Adrenal gland (tissue), 12 donors: ENCODE results near the gene UQCC5. TPM values are rescaled to one million over a fixed set of nuclear protein-coding genes. Genes with fewer than 3 reads are reported as not detected.

Experiments
- DNase-seq, 7 donors: peaks; one replicate each; pipeline ENCODE4 v3.0.0-alpha.2; 2019 to 2020
- H3K27ac ChIP-seq, 5 donors: fragments of 200-600 bp; sonication (generic) in 4 of 5; 1 replicate in 3 of 5; 2 replicates in 2 of 5; pipeline versions ENCODE4 v1.5.1 to v1.8.0; 2016 to 2020; ENCODE audit warnings: mild to moderate bottlenecking in 1 of 5
- H3K27me3 ChIP-seq: fragments of 200-600 bp; 2 replicates; pipeline ENCODE4 v1.8.0; 2021
- H3K36me3 ChIP-seq, 2 donors: fragments of 200-600 bp; replicated peaks in 1 of 2; 1 replicate in 1 of 2; 2 replicates in 1 of 2; pipeline versions ENCODE4 v1.5.1 to v1.8.0; 2018 to 2022
- H3K4me1 ChIP-seq, 2 donors: fragments of 200-600 bp; replicated peaks in 1 of 2; 1 replicate in 1 of 2; 2 replicates in 1 of 2; pipeline versions ENCODE4 v1.5.1 to v1.8.0; 2018 to 2021
- H3K4me3 ChIP-seq, 4 donors: fragments of 200-600 bp; sonication (generic) in 3 of 4; one replicate each; pipeline ENCODE4 v1.5.1; 2016 to 2018
- H3K9me3 ChIP-seq, 3 donors: fragments of 200-600 bp; sonication (generic) in 1 of 3; replicated peaks in 1 of 3; 1 replicate in 2 of 3; 2 replicates in 1 of 3; pipeline versions ENCODE4 v1.5.1 to v1.8.0; 2016 to 2021
- CTCF ChIP-seq, 6 experiments: fragments of 450-650 bp in 4 of 6; fragments of 200-600 bp in 2 of 6; sonication (generic) in 1 of 6; IDR thresholded peaks; 1 replicate in 5 of 6; 2 replicates in 1 of 6; pipeline versions ENCODE4 v1.5.1 to v1.8.0; 2016 to 2021; ENCODE audit warnings: antibody characterized with exemption in 6 of 6, mild to moderate bottlenecking in 2 of 6, moderate library complexity in 1 of 6
- POLR2A ChIP-seq, 2 donors: fragments of 450-650 bp; IDR thresholded peaks; one replicate each; pipeline ENCODE4 v1.6.1; 2017; ENCODE audit warnings: antibody characterized with exemption in 2 of 2, mild to moderate bottlenecking in 2 of 2, moderate library complexity in 1 of 2
- WGBS, 4 donors: extraction: QIAGEN DNeasy Blood & Tissue Kit in 2 of 4; methylation state at CpG; one replicate each; pipeline versions ENCODE4 v1.1.5 to v1.1.7; 2013 to 2017; 5-methylcytosine and 5-hydroxymethylcytosine counted together
- intact Hi-C, 2 donors: fragments of 100-400 bp; cut with DNase I; formaldehyde crosslinking; loops; one replicate each; pipeline versions ENCODE4 v1.14.1 to v1.15.0; 2022 to 2023
- polyA plus RNA-seq, 3 donors: library from polyadenylated mRNA; stranded (reverse); fragments of 200-250 nt in 2 of 3; fragments of 350-450 nt in 1 of 3; fragmentation: Illumina TruSeq in 1 of 3; extraction: RNeasy Lipid Tissue Mini Kit (QIAGEN cat#74804) in 1 of 3; gene quantifications; one replicate each; pipeline ENCODE4 v1.2.3, GENCODE V29; 2013 to 2014
- total RNA-seq, 9 donors: library from RNA; depleted of rRNA in 4 of 9; stranded (reverse); fragments of >200 nt in 4 of 9; fragments of 120-200 nt in 1 of 9; fragmentation: NEBNext Ultra II Directional in 1 of 9; extraction: Animal tissue kit (Norgen Biotek cat#: 25700) in 1 of 9; gene quantifications; one replicate each; pipeline versions ENCODE4 v1.1.0 to v1.2.4, GENCODE V29; 2013 to 2023
- donor health status: healthy with polysubstance abuse.
- donor health status: Bipolar disorder and iron deficiency.
- donor health status: DM: yes; HTN: yes; CAD: no.
- donor health status: DM: no; HTN: no; CAD: no.
- donor health status: DM: no; HTN: no; CAD: no.
- donor health status: DM: yes; HTN: yes; CAD: no.

Gene UQCC5
- total and polyA plus RNA-seq, 12 donors, result 1.1 to 330 (median 72.3) TPM

- Histone ChIP-seq H3K4me1 (no peaks in the 10 kb centered on the region), H3K27me3 (no peaks in the 10 kb centered on the region), H3K27ac (no peak overlapping the region), H3K4me3 (no peak overlapping the region), H3K9me3 (no peaks in the 10 kb centered on the region), H3K36me3 (peaks cover 0 to 33% of the 10 kb centered on the region in 2 donors)
- 84 to 88% (median 85%) methylated on average over 5 of the region's 5 CpGs for WGBS, 4 donors
- TF ChIP-seq POLR2A (IDR thresholded peaks at IDR 0.05), result no peak
- no peak for TF ChIP-seq CTCF (IDR thresholded peaks at IDR 0.05)
- no peak for DNase-seq
- intact Hi-C loops, result no loop called here
These were observed 29.0 kb upstream of the UQCC5 start for GRCh38 chr3:52507359-52507758.

GRCh38 chr3:52509753-52510328, 26.6 kb upstream of the UQCC5 start:
- no peaks in the 10 kb centered on the region for H3K27me3 ChIP-seq
- no peaks in the 10 kb centered on the region for H3K4me1 ChIP-seq
- H3K9me3 ChIP-seq, result no peaks in the 10 kb centered on the region
- WGBS, 4 donors, result 78 to 89% (median 80%) methylated on average over 4 to 12 of the region's 12 CpGs
- intact Hi-C loops, result no loop called here
- TF ChIP-seq CTCF (IDR thresholded peaks at IDR 0.05), result no peak
- no peak overlapping the region for H3K27ac ChIP-seq
- peaks cover 0 to 32% of the 10 kb centered on the region in 2 donors for H3K36me3 ChIP-seq
- DNase-seq, result no peak
- no peak overlapping the region for H3K4me3 ChIP-seq

GRCh38 chr3:52511509-52511908, 24.9 kb upstream of the UQCC5 start:
- intact Hi-C loops, result no loop called here
- peaks cover 0 to 17% of the 10 kb centered on the region in 2 donors for H3K36me3 ChIP-seq
- WGBS, 4 donors, result 88 to 90% (median 89%) methylated on average over 6 to 7 of the region's 7 CpGs

GRCh38 chr3:52512105-52512504, 24.3 kb upstream of the UQCC5 start:
- Histone ChIP-seq H3K4me1 (no peaks in the 10 kb centered on the region), H3K4me3 (no peak overlapping the region), H3K27me3 (no peaks in the 10 kb centered on the region), H3K36me3 (peaks cover 0 to 13% of the 10 kb centered on the region in 2 donors), H3K27ac (no peak overlapping the region), H3K9me3 (no peaks in the 10 kb centered on the region)
- WGBS, 4 donors, result 69 to 100% (median 78%) methylated on average over 1 to 8 of the region's 8 CpGs
- DNase-seq, result no peak
- TF ChIP-seq POLR2A (IDR thresholded peaks at IDR 0.05), result no peak
- no peak for TF ChIP-seq CTCF (IDR thresholded peaks at IDR 0.05)
- intact Hi-C loops, result no loop called here

More at GRCh38 chr3:52511509-52511908, 24.9 kb upstream of the UQCC5 start:
- Histone ChIP-seq H3K9me3 (no peaks in the 10 kb centered on the region), H3K4me3 (no peak overlapping the region), H3K4me1 (no peaks in the 10 kb centered on the region), H3K27me3 (no peaks in the 10 kb centered on the region), H3K27ac (no peak overlapping the region)
- DNase-seq, result no peak
- no peak for TF ChIP-seq POLR2A (IDR thresholded peaks at IDR 0.05)
- TF ChIP-seq CTCF (IDR thresholded peaks at IDR 0.05), result no peak
